Osteoblast (primary cell): Measurements from ENCODE around the gene CDK5RAP2. TPM values are rescaled to one million over a fixed set of nuclear protein-coding genes. Genes with fewer than 3 reads are reported as not detected.
A peak's percentile ranks its signal among the peaks of the same experiment; 100 is the strongest.

Source experiments
- DNase-seq: peaks from one replicate; pipeline ENCODE4 v3.0.0; 2011; ENCODE audit warnings: low spot score, mixed read lengths; ENCODE audit not compliant: insufficient read length; ENCODE audit errors: missing footprints
- H2AFZ ChIP-seq: 2 replicates; pipeline ENCODE4 v1.6.0; 2011; ENCODE audit warnings: mild to moderate bottlenecking, low read length
- H3K27ac ChIP-seq: 2 replicates; pipeline ENCODE4 v1.5.1; 2011; ENCODE audit warnings: mild to moderate bottlenecking, low read depth, low read length, moderate library complexity
- H3K27me3 ChIP-seq: 2 replicates; pipeline ENCODE4 v1.6.0; 2012; ENCODE audit warnings: mild to moderate bottlenecking, control low read depth, inconsistent platforms, low read length, moderate library complexity; ENCODE audit not compliant: insufficient read depth
- H3K36me3 ChIP-seq: 2 replicates; pipeline ENCODE4 v1.5.1; 2011; ENCODE audit warnings: mild to moderate bottlenecking, low read length, control low read depth, moderate library complexity; ENCODE audit not compliant: insufficient read depth
- H3K4me1 ChIP-seq: 2 replicates; pipeline ENCODE4 v1.5.1; 2011; ENCODE audit warnings: mild to moderate bottlenecking, low read length, control low read depth, moderate library complexity; ENCODE audit not compliant: insufficient read depth
- H3K4me2 ChIP-seq: 2 replicates; pipeline ENCODE4 v1.6.0; 2011; ENCODE audit warnings: mild to moderate bottlenecking, low read length; ENCODE audit not compliant: insufficient read depth
- H3K4me3 ChIP-seq: fragments of 200-600 bp; sonication (generic); 3 replicates; pipeline ENCODE4 v1.5.1; 2012; ENCODE audit warnings: mild to moderate bottlenecking, low read length, inconsistent platforms; ENCODE audit not compliant: insufficient read depth
- H3K79me2 ChIP-seq: 2 replicates; pipeline ENCODE4 v1.6.0; 2012; ENCODE audit warnings: mild to moderate bottlenecking, low read length, control low read depth, inconsistent platforms; ENCODE audit not compliant: insufficient read depth
- H3K9me3 ChIP-seq: 2 replicates; pipeline ENCODE4 v1.5.1; 2011; ENCODE audit warnings: low read depth, low read length, control low read depth
- H4K20me1 ChIP-seq: 2 replicates; pipeline ENCODE4 v1.6.0; 2012; ENCODE audit warnings: mild to moderate bottlenecking, low read length, control low read depth; ENCODE audit not compliant: insufficient read depth
- total RNA-seq: library from RNA; depleted of rRNA; stranded (reverse); fragments of >200 nt; gene quantifications from 2 replicates; pipeline ENCODE4 v1.2.3, GENCODE V29; 2012
- TF ChIP-seq, protein P1 (sequence below): IDR thresholded peaks from 2 replicates; pipeline ENCODE4 v1.5.1; 2011; ENCODE audit warnings: mild to moderate bottlenecking, low read depth, low read length, moderate library complexity; ENCODE audit errors: extremely low read depth

The CDK5RAP2 gene
- total RNA-seq, 1 donor, result 59.7 TPM

DNA sequence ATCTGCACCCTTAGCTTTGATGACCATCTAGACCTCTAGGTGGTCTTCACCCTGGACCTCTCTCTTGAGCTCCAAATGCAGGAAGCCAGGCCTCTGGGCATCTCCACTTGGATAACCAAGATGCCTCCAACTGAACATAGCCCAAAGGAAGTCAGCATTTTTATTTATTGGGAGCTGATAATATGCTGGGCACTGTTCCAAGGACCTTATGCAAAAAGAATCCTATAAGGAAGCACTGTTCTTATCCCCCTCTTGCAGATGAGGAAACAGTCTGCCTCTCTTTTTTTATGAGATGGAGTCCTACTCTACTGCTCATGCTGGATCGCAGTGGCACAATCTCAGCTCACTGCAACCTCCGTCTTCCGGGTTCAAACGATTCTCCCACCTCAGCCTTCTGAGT is 219.9 kb downstream of the CDK5RAP2 start:
- no peaks in the 10 kb centered on the region for H3K36me3 ChIP-seq
- H3K79me2 ChIP-seq, result no peaks in the 10 kb centered on the region
- H3K9me3 ChIP-seq, result no peaks in the 10 kb centered on the region
- H3K27me3 ChIP-seq, result no peaks in the 10 kb centered on the region
- H3K4me3 ChIP-seq, result no peak overlapping the region
- no peak overlapping the region for H2AFZ ChIP-seq
- peaks cover 12% of the 10 kb centered on the region for H3K4me1 ChIP-seq
- no peak overlapping the region for H3K27ac ChIP-seq
- DNase-seq, result no peak
- H3K4me2 ChIP-seq, result no peak overlapping the region
- TF ChIP-seq, protein P1, sequence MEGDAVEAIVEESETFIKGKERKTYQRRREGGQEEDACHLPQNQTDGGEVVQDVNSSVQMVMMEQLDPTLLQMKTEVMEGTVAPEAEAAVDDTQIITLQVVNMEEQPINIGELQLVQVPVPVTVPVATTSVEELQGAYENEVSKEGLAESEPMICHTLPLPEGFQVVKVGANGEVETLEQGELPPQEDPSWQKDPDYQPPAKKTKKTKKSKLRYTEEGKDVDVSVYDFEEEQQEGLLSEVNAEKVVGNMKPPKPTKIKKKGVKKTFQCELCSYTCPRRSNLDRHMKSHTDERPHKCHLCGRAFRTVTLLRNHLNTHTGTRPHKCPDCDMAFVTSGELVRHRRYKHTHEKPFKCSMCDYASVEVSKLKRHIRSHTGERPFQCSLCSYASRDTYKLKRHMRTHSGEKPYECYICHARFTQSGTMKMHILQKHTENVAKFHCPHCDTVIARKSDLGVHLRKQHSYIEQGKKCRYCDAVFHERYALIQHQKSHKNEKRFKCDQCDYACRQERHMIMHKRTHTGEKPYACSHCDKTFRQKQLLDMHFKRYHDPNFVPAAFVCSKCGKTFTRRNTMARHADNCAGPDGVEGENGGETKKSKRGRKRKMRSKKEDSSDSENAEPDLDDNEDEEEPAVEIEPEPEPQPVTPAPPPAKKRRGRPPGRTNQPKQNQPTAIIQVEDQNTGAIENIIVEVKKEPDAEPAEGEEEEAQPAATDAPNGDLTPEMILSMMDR, result no peak
- no peaks in the 10 kb centered on the region for H4K20me1 ChIP-seq

- no peak overlapping the region for H2AFZ ChIP-seq
- H3K27ac ChIP-seq, result no peak overlapping the region
- TF ChIP-seq, protein P1, result no peak
- no peaks in the 10 kb centered on the region for H4K20me1 ChIP-seq
- no peaks in the 10 kb centered on the region for H3K27me3 ChIP-seq
- H3K4me2 ChIP-seq, result no peak overlapping the region
- no peaks in the 10 kb centered on the region for H3K36me3 ChIP-seq
- no peak overlapping the region for H3K4me3 ChIP-seq
- peaks cover 12% of the 10 kb centered on the region for H3K4me1 ChIP-seq
- DNase-seq, result no peak
- H3K79me2 ChIP-seq, result no peaks in the 10 kb centered on the region
- no peaks in the 10 kb centered on the region for H3K9me3 ChIP-seq
Observed at GRCh38 chr9:120358877-120359276, 221.1 kb downstream of the CDK5RAP2 start.

DNA sequence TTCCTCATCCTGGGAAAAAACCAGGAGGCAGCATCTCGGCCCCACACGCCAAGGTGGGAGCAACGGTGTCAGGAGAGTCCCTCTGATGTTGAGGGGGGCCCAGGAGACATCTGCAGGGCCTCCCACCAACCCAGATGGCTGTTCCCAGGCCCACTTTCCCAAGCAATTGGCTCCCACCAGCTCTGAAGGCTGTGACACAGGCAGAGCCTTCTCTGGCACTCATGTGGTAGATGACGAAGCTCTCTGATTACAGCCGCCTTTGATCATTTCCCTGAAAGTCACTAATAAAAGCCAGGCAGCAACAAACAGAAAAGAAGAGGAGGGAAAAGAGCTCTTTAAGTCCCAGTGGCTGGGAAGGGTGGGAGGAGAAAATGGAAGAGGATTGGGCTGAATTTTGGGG is 226.5 kb downstream of the CDK5RAP2 start:
- H2AFZ ChIP-seq, result no peak overlapping the region
- TF ChIP-seq, protein P1, result no peak

DNA sequence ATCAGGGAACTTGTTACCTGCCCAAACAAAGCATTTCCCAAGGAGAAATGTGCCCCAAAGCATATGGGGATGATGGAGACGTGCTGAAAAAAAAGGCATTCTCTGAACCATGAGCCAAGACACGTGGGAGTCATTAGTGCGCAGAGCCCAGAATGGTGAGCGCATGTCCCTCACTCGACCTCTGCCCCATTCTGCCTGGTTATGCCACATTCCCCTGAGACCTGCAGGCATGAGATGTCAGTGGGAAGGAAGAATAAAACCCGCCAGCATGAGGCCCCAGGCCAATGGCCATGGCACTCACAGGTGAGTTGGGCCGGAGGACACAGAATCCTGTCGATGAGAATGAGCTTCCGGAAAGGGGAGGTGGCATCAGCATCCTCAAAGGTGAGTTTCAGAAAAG is 228.9 kb downstream of the CDK5RAP2 start:
- Histone ChIP-seq H3K4me3 (no peak overlapping the region), H3K4me2 (no peak overlapping the region), H3K79me2 (no peaks in the 10 kb centered on the region), H2AFZ (no peak overlapping the region), H3K27me3 (no peaks in the 10 kb centered on the region), H3K36me3 (no peaks in the 10 kb centered on the region), H4K20me1 (no peaks in the 10 kb centered on the region), H3K27ac (no peak overlapping the region), H3K9me3 (no peaks in the 10 kb centered on the region), H3K4me1 (no peaks in the 10 kb centered on the region)
- no peak for DNase-seq
- TF ChIP-seq, protein P1, result no peak

More for the DNA sequence above, 226.5 kb downstream of the CDK5RAP2 start:
- no peak overlapping the region for H3K4me2 ChIP-seq
- no peaks in the 10 kb centered on the region for H3K36me3 ChIP-seq
- H3K9me3 ChIP-seq, result no peaks in the 10 kb centered on the region
- H3K4me3 ChIP-seq, result no peak overlapping the region
- DNase-seq, result peak; percentile 58
- no peaks in the 10 kb centered on the region for H3K79me2 ChIP-seq
- no peaks in the 10 kb centered on the region for H3K4me1 ChIP-seq
- H3K27ac ChIP-seq, result no peak overlapping the region
- no peaks in the 10 kb centered on the region for H3K27me3 ChIP-seq
- H4K20me1 ChIP-seq, result no peaks in the 10 kb centered on the region
